WTC11 (cell line): ENCODE measurements around the gene AKT1. TPM values are rescaled to one million over a fixed set of nuclear protein-coding genes. Genes with fewer than 3 reads are reported as not detected.

Source experiments
- ATAC-seq: fragments of 200-7000 bp; cut with Tn5 transposase; 2 replicates; pipeline ENCODE4 v1.10.0; 2021; ENCODE audit warnings: mild to moderate bottlenecking, moderate library complexity
- CTCF ChIA-PET: fragments of 300-600 bp; sonication (Branson Sonifier 250); formaldehyde crosslinking; loops from one replicate; lab custom pipeline; 2021; ENCODE audit warnings: antibody characterized with exemption; lab: Charles Lee
- POLR2A ChIA-PET: fragments of 350-600 bp; sonication (Branson Sonifier 250); formaldehyde crosslinking; loops from one replicate; lab custom pipeline; 2021; ENCODE audit warnings: antibody characterized with exemption; lab: Charles Lee
- DNase-seq: peaks from one replicate; pipeline ENCODE4 v3.0.0; 2021; ENCODE audit warnings: low spot score
- H3K27ac Mint-ChIP-seq: 2 replicates; pipeline ENCODE4 v1.8.0; 2021; ENCODE audit warnings: mixed read lengths
- H3K27me3 Mint-ChIP-seq: 2 replicates; pipeline ENCODE4 v1.8.0; 2021; ENCODE audit warnings: low read depth, mild to moderate bottlenecking, moderate library complexity, mixed read lengths
- H3K36me3 Mint-ChIP-seq: 2 replicates; pipeline ENCODE4 v1.8.0; 2021; ENCODE audit warnings: mixed read lengths
- H3K4me1 Mint-ChIP-seq: 2 replicates; pipeline ENCODE4 v1.8.0; 2022; ENCODE audit warnings: mixed read lengths
- H3K4me3 Mint-ChIP-seq: 2 replicates; pipeline ENCODE4 v1.8.0; 2021; ENCODE audit warnings: mild to moderate bottlenecking, moderate library complexity, mixed read lengths
- H3K9me3 Mint-ChIP-seq: 2 replicates; pipeline ENCODE4 v1.8.0; 2021; ENCODE audit warnings: mixed read lengths
- CREM ChIP-seq: sonication (generic); formaldehyde crosslinking; IDR thresholded peaks from 2 replicates; pipeline ENCODE4 v1.8.1; 2022; ENCODE audit warnings: mild to moderate bottlenecking, missing genetic modification reagents, moderate library complexity
- EMX1 ChIP-seq: fragments of 250-450 bp; sonication (Bioruptor Pico); IDR thresholded peaks from 2 replicates; pipeline ENCODE4 v1.8.0; 2021; ENCODE audit warnings: mild to moderate bottlenecking
- ETV6 ChIP-seq: sonication (generic); formaldehyde crosslinking; IDR thresholded peaks from 2 replicates; pipeline ENCODE4 v1.8.1; 2022; ENCODE audit warnings: mild to moderate bottlenecking, missing genetic modification reagents
- HMGXB4 ChIP-seq: sonication (generic); formaldehyde crosslinking; IDR thresholded peaks from 2 replicates; pipeline ENCODE4 v1.8.1; 2023; ENCODE audit warnings: mild to moderate bottlenecking, moderate library complexity, missing genetic modification reagents
- OVOL2 ChIP-seq: fragments of 250-450 bp; sonication (Bioruptor Pico); IDR thresholded peaks from 2 replicates; pipeline ENCODE4 v1.9.0; 2021; ENCODE audit warnings: mild to moderate bottlenecking, borderline replicate concordance
- SP1 ChIP-seq: sonication (generic); formaldehyde crosslinking; conservative IDR thresholded peaks from 2 replicates; pipeline ENCODE4 v1.8.1; 2022; ENCODE audit warnings: missing genetic modification reagents
- USF1 ChIP-seq: sonication (generic); formaldehyde crosslinking; IDR thresholded peaks from 2 replicates; pipeline ENCODE4 v1.8.0; 2022; ENCODE audit warnings: mild to moderate bottlenecking, missing genetic modification reagents
- USF2 ChIP-seq: sonication (generic); formaldehyde crosslinking; IDR thresholded peaks from 2 replicates; pipeline ENCODE4 v1.8.1; 2023; ENCODE audit warnings: mild to moderate bottlenecking, missing genetic modification reagents, moderate library complexity
- ZNF219 ChIP-seq: sonication (generic); formaldehyde crosslinking; IDR thresholded peaks from 2 replicates; pipeline ENCODE4 v1.8.0; 2023; ENCODE audit warnings: missing genetic modification reagents, mild to moderate bottlenecking, borderline replicate concordance
- ZNF232 ChIP-seq: sonication (generic); formaldehyde crosslinking; IDR thresholded peaks from 2 replicates; pipeline ENCODE4 v1.8.0; 2022; ENCODE audit warnings: mild to moderate bottlenecking, missing genetic modification reagents
- ZNF263 ChIP-seq: sonication (generic); formaldehyde crosslinking; IDR thresholded peaks from 2 replicates; pipeline ENCODE4 v1.8.1; 2022; ENCODE audit warnings: low read depth, mild to moderate bottlenecking, moderate library complexity, missing genetic modification reagents
- ZNF416 ChIP-seq: fragments of 250-450 bp; sonication (Bioruptor Pico); IDR thresholded peaks from 2 replicates; pipeline ENCODE4 v1.9.0; 2021; ENCODE audit warnings: mild to moderate bottlenecking, inconsistent platforms
- ZNF512 ChIP-seq: sonication (generic); formaldehyde crosslinking; IDR thresholded peaks from 2 replicates; pipeline ENCODE4 v1.8.1; 2022; ENCODE audit warnings: missing genetic modification reagents, borderline replicate concordance
- total RNA-seq: library from RNA; stranded (reverse); gene quantifications from 3 replicates; pipeline ENCODE4 v1.2.3, GENCODE V29; 2021
- TF ChIP-seq, protein P1 (sequence below): fragments of 200-600 bp; IDR thresholded peaks from 2 replicates; pipeline ENCODE4 v1.8.0; 2022; ENCODE audit warnings: antibody characterized with exemption
- TF ChIP-seq, protein P2 (sequence below): sonication (generic); formaldehyde crosslinking; IDR thresholded peaks from 2 replicates; pipeline ENCODE4 v1.8.0; 2023; ENCODE audit warnings: mild to moderate bottlenecking, missing genetic modification reagents
- TF ChIP-seq, protein P3 (sequence below): sonication (generic); formaldehyde crosslinking; IDR thresholded peaks from 2 replicates; pipeline ENCODE4 v1.8.0; 2022; ENCODE audit warnings: mild to moderate bottlenecking, missing genetic modification reagents

The AKT1 gene
- total RNA-seq, 1 experiment from 2014 or later: 121 TPM

- TF ChIP-seq, protein P1, sequence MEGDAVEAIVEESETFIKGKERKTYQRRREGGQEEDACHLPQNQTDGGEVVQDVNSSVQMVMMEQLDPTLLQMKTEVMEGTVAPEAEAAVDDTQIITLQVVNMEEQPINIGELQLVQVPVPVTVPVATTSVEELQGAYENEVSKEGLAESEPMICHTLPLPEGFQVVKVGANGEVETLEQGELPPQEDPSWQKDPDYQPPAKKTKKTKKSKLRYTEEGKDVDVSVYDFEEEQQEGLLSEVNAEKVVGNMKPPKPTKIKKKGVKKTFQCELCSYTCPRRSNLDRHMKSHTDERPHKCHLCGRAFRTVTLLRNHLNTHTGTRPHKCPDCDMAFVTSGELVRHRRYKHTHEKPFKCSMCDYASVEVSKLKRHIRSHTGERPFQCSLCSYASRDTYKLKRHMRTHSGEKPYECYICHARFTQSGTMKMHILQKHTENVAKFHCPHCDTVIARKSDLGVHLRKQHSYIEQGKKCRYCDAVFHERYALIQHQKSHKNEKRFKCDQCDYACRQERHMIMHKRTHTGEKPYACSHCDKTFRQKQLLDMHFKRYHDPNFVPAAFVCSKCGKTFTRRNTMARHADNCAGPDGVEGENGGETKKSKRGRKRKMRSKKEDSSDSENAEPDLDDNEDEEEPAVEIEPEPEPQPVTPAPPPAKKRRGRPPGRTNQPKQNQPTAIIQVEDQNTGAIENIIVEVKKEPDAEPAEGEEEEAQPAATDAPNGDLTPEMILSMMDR: no peak
- TF ChIP-seq CREM (CRISPR knock-in tag): no peak
- TF ChIP-seq EMX1: no peak
- TF ChIP-seq OVOL2: no peak
Observed at GRCh38 chr14:104770072-104770579, 25.4 kb downstream of the AKT1 start (continued).

GRCh38 chr14:104769324-104770071 is 26.1 kb downstream of the AKT1 start:
- Mint-ChIP-seq H3K27me3 (no peaks in the 10 kb centered on the region; the same call in 1 of the 2 replicates), H3K27ac (peak overlapping the region; percentile 81), H3K4me1 (peaks cover 17% of the 10 kb centered on the region), H3K36me3 (peaks cover 34% of the 10 kb centered on the region), H3K4me3 (no peak overlapping the region), H3K9me3 (peaks cover 17% of the 10 kb centered on the region)
- DNase-seq (no peak), ATAC-seq (no peak)
- ChIA-PET CTCF (interaction anchor here (0.5 to 2.5 kb wide), 64 partner anchors 10 to 998 kb away, joined by 3 to 164 read pairs (median 5); partner anchors contain the start of genes AKT1, CEP170B, SIVA1 and TMEM179), POLR2A (interaction anchor here (1.0 to 1.9 kb wide), 4 partner anchors 10 to 57 kb away, joined by 3 to 10 read pairs (median 5); partner anchors contain the start of gene SIVA1)
- TF ChIP-seq, protein P2, sequence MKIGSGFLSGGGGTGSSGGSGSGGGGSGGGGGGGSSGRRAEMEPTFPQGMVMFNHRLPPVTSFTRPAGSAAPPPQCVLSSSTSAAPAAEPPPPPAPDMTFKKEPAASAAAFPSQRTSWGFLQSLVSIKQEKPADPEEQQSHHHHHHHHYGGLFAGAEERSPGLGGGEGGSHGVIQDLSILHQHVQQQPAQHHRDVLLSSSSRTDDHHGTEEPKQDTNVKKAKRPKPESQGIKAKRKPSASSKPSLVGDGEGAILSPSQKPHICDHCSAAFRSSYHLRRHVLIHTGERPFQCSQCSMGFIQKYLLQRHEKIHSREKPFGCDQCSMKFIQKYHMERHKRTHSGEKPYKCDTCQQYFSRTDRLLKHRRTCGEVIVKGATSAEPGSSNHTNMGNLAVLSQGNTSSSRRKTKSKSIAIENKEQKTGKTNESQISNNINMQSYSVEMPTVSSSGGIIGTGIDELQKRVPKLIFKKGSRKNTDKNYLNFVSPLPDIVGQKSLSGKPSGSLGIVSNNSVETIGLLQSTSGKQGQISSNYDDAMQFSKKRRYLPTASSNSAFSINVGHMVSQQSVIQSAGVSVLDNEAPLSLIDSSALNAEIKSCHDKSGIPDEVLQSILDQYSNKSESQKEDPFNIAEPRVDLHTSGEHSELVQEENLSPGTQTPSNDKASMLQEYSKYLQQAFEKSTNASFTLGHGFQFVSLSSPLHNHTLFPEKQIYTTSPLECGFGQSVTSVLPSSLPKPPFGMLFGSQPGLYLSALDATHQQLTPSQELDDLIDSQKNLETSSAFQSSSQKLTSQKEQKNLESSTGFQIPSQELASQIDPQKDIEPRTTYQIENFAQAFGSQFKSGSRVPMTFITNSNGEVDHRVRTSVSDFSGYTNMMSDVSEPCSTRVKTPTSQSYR (CRISPR knock-in tag): no peak
- 0 out of 2 replicates have a peak, but pooled peaks have one; percentile 10 for TF ChIP-seq HMGXB4

DNA sequence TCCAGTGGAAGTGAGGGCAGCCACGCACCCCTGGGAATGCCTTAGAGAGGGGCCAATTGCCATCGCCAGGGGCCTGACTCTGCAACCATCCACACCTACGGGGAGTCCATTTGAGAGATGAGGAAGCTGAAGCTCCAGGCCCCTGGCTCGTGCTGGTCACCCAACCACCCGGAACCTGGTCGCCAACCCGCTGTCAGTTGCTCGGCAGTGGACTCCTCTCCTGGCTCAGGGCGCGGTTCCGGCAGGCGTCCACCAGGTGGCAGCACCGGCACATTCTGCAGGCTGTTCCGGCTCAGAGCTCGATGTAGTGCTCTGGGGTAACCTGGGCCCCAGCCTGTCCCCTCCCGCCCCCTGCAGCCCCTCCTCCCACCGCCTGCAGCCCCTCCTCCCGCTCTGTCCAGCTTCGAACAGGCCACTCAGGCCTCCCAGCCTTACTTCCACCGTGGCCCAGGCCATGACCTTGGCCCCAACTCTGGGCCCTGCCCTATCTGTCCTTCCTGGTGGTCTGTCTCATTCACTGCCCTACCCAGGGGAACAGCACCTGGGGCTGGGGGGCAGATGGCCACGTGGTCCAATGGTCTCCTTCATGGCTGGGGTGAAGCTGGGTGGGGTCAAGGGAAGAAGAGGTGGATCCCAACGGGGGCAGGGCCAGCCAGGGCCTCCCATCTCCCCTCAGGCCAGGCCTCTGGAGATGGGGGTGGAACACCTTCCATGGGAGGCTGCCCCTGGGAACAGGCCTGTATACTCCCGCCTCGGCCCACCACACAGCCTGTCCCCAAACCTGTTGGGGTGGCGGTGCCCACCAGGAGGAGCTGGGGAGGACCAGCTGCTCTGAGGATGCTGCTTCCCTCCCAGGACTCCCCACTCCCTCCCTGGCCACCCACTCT is 26.9 kb downstream of the AKT1 start:
- ATAC-seq (peak; percentile 86), DNase-seq (peak; percentile 99)
- peaks cover 17% of the 10 kb centered on the region for H3K9me3 Mint-ChIP-seq
- peak overlapping the region; percentile 81 for H3K27ac Mint-ChIP-seq
- peak overlapping the region; percentile 56 for H3K4me3 Mint-ChIP-seq
- no peaks in the 10 kb centered on the region; the same call in 1 of the 2 replicates for H3K27me3 Mint-ChIP-seq
- ChIA-PET CTCF (interaction anchor here (0.5 to 1.9 kb wide), 63 partner anchors 9 to 998 kb away, joined by 3 to 164 read pairs (median 5); partner anchors contain the start of genes AKT1, CEP170B, SIVA1 and TMEM179), POLR2A (interaction anchor here (1.0 to 1.9 kb wide), 6 partner anchors 9 to 96 kb away, joined by 3 to 10 read pairs (median 4); partner anchors contain the start of genes CEP170B, SIVA1 and ZBTB42)
- H3K4me1 Mint-ChIP-seq: peaks cover 17% of the 10 kb centered on the region
- peaks cover 34% of the 10 kb centered on the region for H3K36me3 Mint-ChIP-seq
- TF ChIP-seq, protein P3, sequence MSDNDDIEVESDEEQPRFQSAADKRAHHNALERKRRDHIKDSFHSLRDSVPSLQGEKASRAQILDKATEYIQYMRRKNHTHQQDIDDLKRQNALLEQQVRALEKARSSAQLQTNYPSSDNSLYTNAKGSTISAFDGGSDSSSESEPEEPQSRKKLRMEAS: peak; percentile 85
- no peak for TF ChIP-seq ZNF219 (CRISPR knock-in tag)
- no peak for TF ChIP-seq ZNF416
- TF ChIP-seq CREM (CRISPR knock-in tag): no peak
- TF ChIP-seq ZNF263 (CRISPR knock-in tag): peak; percentile 50
- TF ChIP-seq ZNF512 (CRISPR knock-in tag): no peak
- TF ChIP-seq USF1 (CRISPR knock-in tag): peak; percentile 89
- no peak for TF ChIP-seq ETV6 (CRISPR knock-in tag)
- peak; percentile 52 for TF ChIP-seq SP1 (CRISPR knock-in tag)
- TF ChIP-seq ZNF232: no peak
- peak; percentile 91 for TF ChIP-seq USF2
